GM23248 (cell line): ENCODE data around the gene DIP2C.

Experiments
- EZH2 ChIP-seq: fragments of 200-600 bp; sonication (generic); IDR thresholded peaks from 2 replicates; pipeline ENCODE4 v1.6.1; 2018; ENCODE audit warnings: antibody characterized with exemption, mild to moderate bottlenecking; ENCODE audit not compliant: insufficient read depth, poor library complexity, severe bottlenecking
- EZH2phosphoT487 ChIP-seq: fragments of 200-600 bp; sonication (generic); IDR thresholded peaks from 2 replicates; pipeline ENCODE4 v1.6.1; 2018; ENCODE audit warnings: antibody characterized with exemption, moderate library complexity, mild to moderate bottlenecking, low read depth; ENCODE audit not compliant: insufficient read depth

DNA sequence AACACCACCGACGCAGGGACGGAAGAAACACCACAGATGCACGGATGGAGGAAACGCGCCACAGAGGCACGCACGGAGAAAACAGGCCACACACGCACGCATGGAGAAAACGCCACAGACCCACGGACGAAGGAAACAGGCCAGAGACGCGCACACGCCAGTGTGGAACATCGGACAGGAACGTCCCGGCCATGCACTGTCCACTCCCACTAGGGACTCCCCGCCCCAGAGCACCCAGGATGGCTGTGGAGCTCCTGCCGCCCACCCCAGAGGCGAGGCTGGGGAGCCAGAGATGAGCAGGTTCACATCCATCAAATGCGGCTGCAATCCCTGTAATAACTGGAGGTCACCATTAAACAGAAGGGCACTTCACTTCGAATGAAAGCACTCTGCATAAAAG is 17.3 kb downstream of the DIP2C start:
- TF ChIP-seq EZH2 = no peak
- TF ChIP-seq EZH2phosphoT487 = no peak
